ENCODE results near the gene GMPPB. TPM values are rescaled to one million over a fixed set of nuclear protein-coding genes. Genes with fewer than 3 reads are reported as not detected.
A peak's percentile ranks its signal among the peaks of the same experiment; 100 is the strongest.

GMPPB gene
- polyA plus RNA-seq, 1 donor (not counting 4 experiments of a cell fraction or from before 2014, with no cell fraction given) = 17.4 TPM

GRCh38 chr3:49721896-49722781 is 1.6 kb downstream of the GMPPB start:
- H4K20me1 ChIP-seq (ENCODE audit: control insufficient read depth, extremely low read depth, insufficient read depth, low read length) = peaks cover 14% of the 10 kb centered on the region
- H3K79me2 ChIP-seq (ENCODE audit: control insufficient read depth, insufficient read depth, low read length) = peaks cover 17% of the 10 kb centered on the region
- peaks cover 15 to 26% of the 10 kb centered on the region in 2 experiments for H3K36me3 ChIP-seq (ENCODE audit: control insufficient read depth in 2 of 2, extremely low read depth in 1 of 2, insufficient read depth in 2 of 2, low read length in 2 of 2)
- TF ChIP-seq EZH2 (IDR thresholded peaks at IDR 0.05; ENCODE audit: low read length) (no peak), CTCF (optimal IDR thresholded peaks at IDR 0.05 in 1 of 3, IDR thresholded peaks at IDR 0.05 in 1 of 3, conservative IDR thresholded peaks at IDR 0.05 in 1 of 3; ENCODE audit: extremely low read depth in 1 of 3, insufficient read depth in 2 of 3, low read length in 3 of 3) (no peak)
- H3K4me2 ChIP-seq (ENCODE audit: control insufficient read depth, extremely low read depth, insufficient read depth, low read depth, low read length) = peak overlapping the region; percentile 80
- no peaks in the 10 kb centered on the region for H3K27me3 ChIP-seq (ENCODE audit: control insufficient read depth, extremely low read depth, insufficient read depth, low read length)
- peaks cover 28% of the 10 kb centered on the region for H3K4me1 ChIP-seq (ENCODE audit: control insufficient read depth, extremely low read depth, insufficient read depth, low read length)
- peak overlapping the region in 1 of 3 experiments; percentile 94 for H3K4me3 ChIP-seq (ENCODE audit: control insufficient read depth in 2 of 3, extremely low read depth in 1 of 3, insufficient read depth in 2 of 3, low read depth in 1 of 3, low read length in 3 of 3)
- FAIRE-seq (no peak), DNase-seq (ENCODE audit: low read depth, low spot score) (no peak)
- no peak overlapping the region for H3K27ac ChIP-seq (ENCODE audit: control insufficient read depth, insufficient read depth, low read length)
- no peak overlapping the region for H2AFZ ChIP-seq (ENCODE audit: control insufficient read depth, low read length)
- dilution Hi-C loops (cut with MboI; ENCODE audit: extremely low pct_ligation_motif_present, low sequenced_read_pairs) = no loop called here
- no peaks in the 10 kb centered on the region for H3K9me3 ChIP-seq (ENCODE audit: control insufficient read depth, low read depth, low read length)
- H3K9me1 ChIP-seq (ENCODE audit: control insufficient read depth, extremely low read depth, insufficient read depth, low read length) = no peaks in the 10 kb centered on the region
- H3K9ac ChIP-seq (ENCODE audit: control insufficient read depth, extremely low read depth, insufficient read depth, low read length) = peak overlapping the region; percentile 99

- Histone ChIP-seq H3K79me2 (ENCODE audit: control insufficient read depth, insufficient read depth, low read length) (peaks cover 17% of the 10 kb centered on the region), H3K36me3 (ENCODE audit: control insufficient read depth in 2 of 2, extremely low read depth in 1 of 2, insufficient read depth in 2 of 2, low read length in 2 of 2) (peaks cover 13 to 26% of the 10 kb centered on the region in 2 experiments), H4K20me1 (ENCODE audit: control insufficient read depth, extremely low read depth, insufficient read depth, low read length) (peaks cover 14% of the 10 kb centered on the region), H3K4me3 (ENCODE audit: control insufficient read depth in 2 of 3, extremely low read depth in 1 of 3, insufficient read depth in 2 of 3, low read depth in 1 of 3, low read length in 3 of 3) (no peak overlapping the region), H3K27ac (ENCODE audit: control insufficient read depth, insufficient read depth, low read length) (no peak overlapping the region), H3K9me3 (ENCODE audit: control insufficient read depth, low read depth, low read length) (no peaks in the 10 kb centered on the region), H3K9me1 (ENCODE audit: control insufficient read depth, extremely low read depth, insufficient read depth, low read length) (no peaks in the 10 kb centered on the region), H3K27me3 (ENCODE audit: control insufficient read depth, extremely low read depth, insufficient read depth, low read length) (no peaks in the 10 kb centered on the region), H3K4me2 (ENCODE audit: control insufficient read depth, extremely low read depth, insufficient read depth, low read depth, low read length) (no peak overlapping the region), H3K4me1 (ENCODE audit: control insufficient read depth, extremely low read depth, insufficient read depth, low read length) (peaks cover 28% of the 10 kb centered on the region), H2AFZ (ENCODE audit: control insufficient read depth, low read length) (no peak overlapping the region), H3K9ac (ENCODE audit: control insufficient read depth, extremely low read depth, insufficient read depth, low read length) (no peak overlapping the region)
- TF ChIP-seq CTCF (optimal IDR thresholded peaks at IDR 0.05 in 1 of 3, IDR thresholded peaks at IDR 0.05 in 1 of 3, conservative IDR thresholded peaks at IDR 0.05 in 1 of 3; ENCODE audit: extremely low read depth in 1 of 3, insufficient read depth in 2 of 3, low read length in 3 of 3) = no peak
- TF ChIP-seq EZH2 (IDR thresholded peaks at IDR 0.05; ENCODE audit: low read length) = no peak
- no peak for FAIRE-seq
- no peak for DNase-seq (ENCODE audit: low read depth, low spot score)
- dilution Hi-C loops (cut with MboI; ENCODE audit: extremely low pct_ligation_motif_present, low sequenced_read_pairs) = no loop called here
Measured at GRCh38 chr3:49721596-49721895, 2.2 kb downstream of the GMPPB start.

Measured in keratinocyte (primary cell).